Esophagus squamous epithelium (tissue), 5 donors: Measurements from ENCODE around the gene ASNS. TPM values are rescaled to one million over a fixed set of nuclear protein-coding genes. Genes with fewer than 3 reads are reported as not detected.

Source experiments
- DNase-seq: peaks from one replicate; lab custom pipeline; 2025; lab: John Stamatoyannopoulos, UW
- H3K27ac ChIP-seq, 4 donors: fragments of 200-600 bp; sonication (generic); one replicate each; pipeline ENCODE4 v1.5.1; 2016 to 2019; ENCODE audit warnings: mild to moderate bottlenecking in 1 of 4
- H3K27me3 ChIP-seq, 4 donors: fragments of 200-600 bp; sonication (generic); 1 replicate in 3 of 4; 2 replicates in 1 of 4; pipeline versions ENCODE4 v1.5.1 to v1.6.0; 2017 to 2021; ENCODE audit warnings: antibody characterized with exemption in 1 of 4
- H3K36me3 ChIP-seq, 3 donors: fragments of 200-600 bp; sonication (generic); one replicate each; pipeline ENCODE4 v1.5.1; 2016 to 2019
- H3K4me1 ChIP-seq, 3 donors: fragments of 200-600 bp; sonication (generic); one replicate each; pipeline ENCODE4 v1.5.1; 2017 to 2019
- H3K4me3 ChIP-seq, 4 donors: fragments of 200-600 bp; sonication (generic); 1 replicate in 3 of 4; 2 replicates in 1 of 4; pipeline ENCODE4 v1.5.1; 2016 to 2019; ENCODE audit warnings: mild to moderate bottlenecking in 2 of 4, moderate library complexity in 1 of 4
- H3K9me3 ChIP-seq, 3 donors: fragments of 200-600 bp; sonication (generic); one replicate each; pipeline ENCODE4 v1.5.1; 2016 to 2019
- POLR2A ChIP-seq, 4 donors: fragments of 450-650 bp; IDR thresholded peaks; one replicate each; pipeline ENCODE4 v1.6.1; 2017; ENCODE audit warnings: antibody characterized with exemption in 4 of 4, mild to moderate bottlenecking in 4 of 4, moderate library complexity in 3 of 4
- WGBS, 2 donors: methylation state at CpG; one replicate each; pipeline ENCODE4 v1.1.5; 2018; 5-methylcytosine and 5-hydroxymethylcytosine counted together
- intact Hi-C: fragments of 100-400 bp; cut with DNase I; formaldehyde crosslinking; loops from one replicate; pipeline ENCODE4 v1.15.0; 2022
- small RNA-seq, 4 donors: library from RNA; depleted of rRNA; stranded (forward); fragments of <200 nt; gene quantifications; one replicate each; pipeline ENCODE3, GENCODE V24; 2016
- total RNA-seq, 4 donors: library from RNA; depleted of rRNA; stranded (reverse); fragments of >200 nt; gene quantifications; one replicate each; pipeline ENCODE4 v1.1.0, GENCODE V29; 2016
- TF ChIP-seq, protein P1 (sequence below), 6 experiments: fragments of 450-650 bp in 4 of 6; fragments of 200-600 bp in 2 of 6; sonication (generic) in 2 of 6; IDR thresholded peaks; one replicate each; pipeline ENCODE4 v1.5.1; 2016 to 2019; ENCODE audit warnings: antibody characterized with exemption in 6 of 6, mild to moderate bottlenecking in 4 of 6, moderate library complexity in 4 of 6
- donor health status: DM: yes; HTN: yes; CAD: no.

Gene ASNS
- total RNA-seq, 4 donors from 2014 or later, result 7.5 to 19.8 (median 10.7) TPM

- Histone ChIP-seq H3K4me1 (no peaks in the 10 kb centered on the region), H3K36me3 (no peaks in the 10 kb centered on the region), H3K9me3 (no peaks in the 10 kb centered on the region), H3K27ac (no peak overlapping the region), H3K4me3 (no peak overlapping the region), H3K27me3 (peaks cover 0 to 14% (median 0%) of the 10 kb centered on the region in 4 donors)
- TF ChIP-seq POLR2A (IDR thresholded peaks at IDR 0.05), result no peak
- TF ChIP-seq, protein P1, sequence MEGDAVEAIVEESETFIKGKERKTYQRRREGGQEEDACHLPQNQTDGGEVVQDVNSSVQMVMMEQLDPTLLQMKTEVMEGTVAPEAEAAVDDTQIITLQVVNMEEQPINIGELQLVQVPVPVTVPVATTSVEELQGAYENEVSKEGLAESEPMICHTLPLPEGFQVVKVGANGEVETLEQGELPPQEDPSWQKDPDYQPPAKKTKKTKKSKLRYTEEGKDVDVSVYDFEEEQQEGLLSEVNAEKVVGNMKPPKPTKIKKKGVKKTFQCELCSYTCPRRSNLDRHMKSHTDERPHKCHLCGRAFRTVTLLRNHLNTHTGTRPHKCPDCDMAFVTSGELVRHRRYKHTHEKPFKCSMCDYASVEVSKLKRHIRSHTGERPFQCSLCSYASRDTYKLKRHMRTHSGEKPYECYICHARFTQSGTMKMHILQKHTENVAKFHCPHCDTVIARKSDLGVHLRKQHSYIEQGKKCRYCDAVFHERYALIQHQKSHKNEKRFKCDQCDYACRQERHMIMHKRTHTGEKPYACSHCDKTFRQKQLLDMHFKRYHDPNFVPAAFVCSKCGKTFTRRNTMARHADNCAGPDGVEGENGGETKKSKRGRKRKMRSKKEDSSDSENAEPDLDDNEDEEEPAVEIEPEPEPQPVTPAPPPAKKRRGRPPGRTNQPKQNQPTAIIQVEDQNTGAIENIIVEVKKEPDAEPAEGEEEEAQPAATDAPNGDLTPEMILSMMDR (IDR thresholded peaks at IDR 0.05), result no peak
- 85 to 87% methylated on average over 6 of the region's 6 CpGs for WGBS, 2 donors
- no peak for DNase-seq
- intact Hi-C loops, result no loop called here
These were observed 30.2 kb downstream of the ASNS start for GRCh38 chr7:97842006-97842405.

- Histone ChIP-seq H3K36me3 (no peaks in the 10 kb centered on the region), H3K27me3 (peaks cover 0 to 24% (median 0%) of the 10 kb centered on the region in 4 donors), H3K4me3 (no peak overlapping the region), H3K4me1 (no peaks in the 10 kb centered on the region), H3K27ac (no peak overlapping the region), H3K9me3 (no peaks in the 10 kb centered on the region)
- 33% methylated on average over 12 of the region's 12 CpGs for WGBS, 2 donors
- TF ChIP-seq, protein P1 (IDR thresholded peaks at IDR 0.05), result peak in 5 of 6 experiments; percentile 34 to 57 (median 50)
- TF ChIP-seq POLR2A (IDR thresholded peaks at IDR 0.05), result no peak
- intact Hi-C loops, result loop anchor here (10.0 kb wide), 2 partner anchors 341 to 731 kb away; no protein-coding TSS in a partner anchor
- DNase-seq, result no peak
These were observed 36.7 kb downstream of the ASNS start for GRCh38 chr7:97835296-97836138.

DNA sequence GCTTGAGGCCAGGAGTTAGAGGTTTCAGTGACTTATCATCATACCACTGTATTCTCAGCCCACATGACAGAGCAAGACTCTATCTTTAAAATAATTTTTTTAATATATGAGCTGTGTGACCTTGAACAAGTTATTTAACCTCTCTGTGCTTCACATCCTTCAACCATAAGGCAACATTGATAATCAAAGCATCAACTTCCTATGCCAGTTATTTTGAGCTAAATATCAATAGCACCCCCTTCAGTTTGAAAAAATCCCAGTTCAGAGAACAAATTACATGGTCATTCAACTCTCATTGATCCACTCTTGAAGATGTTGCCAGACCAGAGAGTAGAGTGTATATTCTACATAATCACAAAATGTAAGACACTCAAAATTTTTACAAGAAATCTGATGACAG is 53.0 kb downstream of the ASNS start:
- TF ChIP-seq, protein P1 (IDR thresholded peaks at IDR 0.05), result no peak
- no peak for TF ChIP-seq POLR2A (IDR thresholded peaks at IDR 0.05)
- Histone ChIP-seq H3K27ac (no peak overlapping the region), H3K4me3 (no peak overlapping the region), H3K36me3 (no peaks in the 10 kb centered on the region), H3K9me3 (no peaks in the 10 kb centered on the region), H3K27me3 (no peaks in the 10 kb centered on the region), H3K4me1 (no peaks in the 10 kb centered on the region)
- DNase-seq, result no peak
- intact Hi-C loops, result no loop called here

DNA sequence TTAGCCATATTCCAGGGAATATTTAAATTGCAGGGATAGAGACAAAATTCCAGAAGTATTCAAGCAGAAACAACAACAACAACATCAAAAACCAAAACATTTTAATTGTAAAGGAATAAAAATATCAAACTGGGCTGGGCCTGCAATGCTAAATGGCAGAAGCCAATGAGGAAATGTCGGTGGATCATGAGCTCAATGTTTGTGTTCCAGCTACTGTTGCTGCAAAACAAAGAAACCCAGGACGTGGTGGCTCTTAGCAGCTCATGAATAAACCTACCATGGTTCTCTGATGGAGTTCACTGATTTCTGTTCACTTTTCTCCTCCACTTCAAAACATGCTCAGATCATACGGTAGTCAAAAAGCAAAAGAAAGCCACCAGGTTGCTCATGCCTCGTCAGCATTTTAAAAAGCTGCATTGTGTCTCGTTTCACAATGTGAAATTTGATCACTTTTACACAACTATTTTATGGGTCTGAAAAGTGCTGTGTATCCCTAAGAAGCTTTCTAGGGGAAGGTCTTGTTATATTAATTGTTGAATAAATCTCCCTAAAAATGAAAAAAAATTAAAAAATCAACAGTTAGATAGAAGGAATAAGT is 54.0 kb downstream of the ASNS start:
- no peak for DNase-seq
- H3K9me3 ChIP-seq, result no peaks in the 10 kb centered on the region
- no peaks in the 10 kb centered on the region for H3K27me3 ChIP-seq
- H3K4me3 ChIP-seq, result no peak overlapping the region
- 48% methylated on average over 5 of the region's 5 CpGs for WGBS, 2 donors
- intact Hi-C loops, result no loop called here
- no peaks in the 10 kb centered on the region for H3K36me3 ChIP-seq
- no peak overlapping the region for H3K27ac ChIP-seq
- H3K4me1 ChIP-seq, result no peaks in the 10 kb centered on the region
- TF ChIP-seq, protein P1 (IDR thresholded peaks at IDR 0.05), result no peak
- no peak for TF ChIP-seq POLR2A (IDR thresholded peaks at IDR 0.05)

Small RNA genes within 50 kb of the gene (small RNA-seq; reads per million reads assigned to genes)
- 0 to 0.15 (median 0) reads per million in 4 donors for gene AC005326.1
- 0 reads per million in 4 donors for gene AC079781.2
- 0 reads per million in 4 donors for gene SNRPCP9

Other genes with a start within 250 kb of the ASNS start
- not detected for gene TAC1, start 140.3 kb downstream of the ASNS start, total RNA-seq
- gene OCM2, start 117.8 kb upstream of the ASNS start, total RNA-seq, result not detected
- 10 to 100 TPM; 16.0 to 29.3 (median 20.3) TPM for gene LMTK2, start 234.5 kb upstream of the ASNS start, total RNA-seq